ENCODE data around the gene LOXL3. TPM values are rescaled to one million over a fixed set of nuclear protein-coding genes. Genes with fewer than 3 reads are reported as not detected.
A peak's percentile ranks its signal among the peaks of the same experiment; 100 is the strongest.

The LOXL3 gene
- total RNA-seq, 1 experiment from 2014 or later, result 29.0 TPM

DNA sequence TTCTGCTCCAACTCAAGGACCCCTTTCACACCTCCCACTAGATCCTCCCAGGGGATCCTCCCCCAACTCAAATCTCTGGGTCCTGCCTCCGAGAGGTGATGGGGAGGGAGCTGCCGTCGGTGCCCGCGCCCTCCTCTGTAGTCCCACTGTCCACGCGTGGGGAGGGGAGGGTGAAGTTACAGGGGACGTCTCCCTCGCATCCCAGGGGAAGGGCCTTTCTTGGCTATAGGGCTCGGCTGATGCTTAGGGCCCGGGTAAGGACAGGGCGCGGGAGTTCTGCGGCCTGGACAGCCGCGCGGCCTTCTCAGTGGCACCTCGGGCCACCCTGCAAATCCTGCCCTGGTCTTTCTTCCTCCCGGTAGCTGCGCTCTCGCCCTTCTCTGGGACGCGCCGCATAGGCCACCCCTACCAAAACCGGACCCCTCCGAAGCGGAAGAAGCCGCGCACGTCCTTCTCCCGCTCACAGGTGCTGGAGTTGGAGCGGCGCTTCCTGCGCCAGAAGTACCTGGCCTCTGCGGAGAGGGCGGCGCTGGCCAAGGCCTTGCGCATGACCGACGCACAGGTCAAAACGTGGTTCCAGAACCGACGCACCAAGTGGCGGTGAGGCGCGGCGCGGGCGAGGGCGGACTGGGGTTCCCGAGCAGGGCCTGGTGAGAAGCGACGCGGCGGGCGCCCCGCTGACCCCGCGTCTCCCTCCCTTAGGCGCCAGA lies 38.3 kb downstream of the LOXL3 start:
- Histone ChIP-seq H4K91ac (ENCODE audit: insufficient read length, low read depth, low read length) (no peak overlapping the region), H3K79me1 (ENCODE audit: insufficient read depth, low read depth, low read length, poor library complexity, severe bottlenecking) (no peaks in the 10 kb centered on the region), H3K9me3 (ENCODE audit: control insufficient read depth, low read depth, low read length) (no peaks in the 10 kb centered on the region), H2BK120ac (ENCODE audit: low read depth, low read length, poor library complexity, severe bottlenecking) (no peak overlapping the region), H3K4me1 (ENCODE audit: insufficient read depth, low read length) (no peaks in the 10 kb centered on the region), H4K8ac (replicated peaks; ENCODE audit: insufficient read length, low read depth, low read length) (no peak overlapping the region), H4K20me1 (ENCODE audit: control insufficient read depth, insufficient read depth, insufficient read length) (no peaks in the 10 kb centered on the region), H3K14ac (ENCODE audit: insufficient read depth, low read length) (no peak overlapping the region), H3K27me3 (ENCODE audit: insufficient read depth, low read length) (peaks cover 86% of the 10 kb centered on the region), H2AK5ac (ENCODE audit: insufficient read length, low read length) (no peak overlapping the region), H3K23me2 (ENCODE audit: insufficient read length, low read depth, low read length, poor library complexity, severe bottlenecking) (peaks cover 19% of the 10 kb centered on the region), H2BK15ac (ENCODE audit: low read depth, low read length) (no peak overlapping the region), H2AFZ (ENCODE audit: low read length) (no peak overlapping the region), H3K18ac (ENCODE audit: insufficient read length, low read depth, low read length) (no peak overlapping the region), H3K23ac (ENCODE audit: insufficient read length, low read depth, low read length) (no peak overlapping the region), H3K9ac (ENCODE audit: extremely low read depth, insufficient read length, low read length) (no peak overlapping the region), H2BK20ac (ENCODE audit: low read depth, low read length, poor library complexity, severe bottlenecking) (no peak overlapping the region), H3K79me2 (ENCODE audit: insufficient read depth, low read length) (no peaks in the 10 kb centered on the region), H3T11ph (ENCODE audit: low read length) (no peak overlapping the region), H3K4me2 (ENCODE audit: insufficient read depth, insufficient read length, low read length) (peak overlapping the region; percentile 49), H2BK12ac (ENCODE audit: insufficient read length, low read depth, low read length) (no peak overlapping the region), H2BK5ac (ENCODE audit: insufficient read length, low read length) (no peak overlapping the region), H3K27ac (ENCODE audit: insufficient read length, low read depth, low read length) (no peak overlapping the region), H3K4ac (ENCODE audit: low read depth, low read length) (no peak overlapping the region), H3K56ac (ENCODE audit: insufficient read length, low read depth, low read length) (no peak overlapping the region), H4K5ac (ENCODE audit: insufficient read length, low read depth, low read length) (no peak overlapping the region)
- Mint-ChIP-seq H3K36me3 (ENCODE audit: insufficient read depth in 1 of 3, low read depth in 3 of 3) (peaks cover 5 to 8% (median 6%) of the 10 kb centered on the region in 3 experiments; a peak in 6 of 7 replicates), H3K27me3 (ENCODE audit: low read depth) (peaks cover 98% of the 10 kb centered on the region), H3K9me3 (peaks cover 13 to 17% of the 10 kb centered on the region in 2 experiments), H3K4me1 (peaks cover 12 to 14% of the 10 kb centered on the region in 2 experiments), H3K4me3 (peak overlapping the region; percentile 51 to 78), H3K27ac (no peak overlapping the region)
- peak; percentile 78 for DNase-seq
- TF ChIP-seq, protein P1, sequence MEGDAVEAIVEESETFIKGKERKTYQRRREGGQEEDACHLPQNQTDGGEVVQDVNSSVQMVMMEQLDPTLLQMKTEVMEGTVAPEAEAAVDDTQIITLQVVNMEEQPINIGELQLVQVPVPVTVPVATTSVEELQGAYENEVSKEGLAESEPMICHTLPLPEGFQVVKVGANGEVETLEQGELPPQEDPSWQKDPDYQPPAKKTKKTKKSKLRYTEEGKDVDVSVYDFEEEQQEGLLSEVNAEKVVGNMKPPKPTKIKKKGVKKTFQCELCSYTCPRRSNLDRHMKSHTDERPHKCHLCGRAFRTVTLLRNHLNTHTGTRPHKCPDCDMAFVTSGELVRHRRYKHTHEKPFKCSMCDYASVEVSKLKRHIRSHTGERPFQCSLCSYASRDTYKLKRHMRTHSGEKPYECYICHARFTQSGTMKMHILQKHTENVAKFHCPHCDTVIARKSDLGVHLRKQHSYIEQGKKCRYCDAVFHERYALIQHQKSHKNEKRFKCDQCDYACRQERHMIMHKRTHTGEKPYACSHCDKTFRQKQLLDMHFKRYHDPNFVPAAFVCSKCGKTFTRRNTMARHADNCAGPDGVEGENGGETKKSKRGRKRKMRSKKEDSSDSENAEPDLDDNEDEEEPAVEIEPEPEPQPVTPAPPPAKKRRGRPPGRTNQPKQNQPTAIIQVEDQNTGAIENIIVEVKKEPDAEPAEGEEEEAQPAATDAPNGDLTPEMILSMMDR (conservative IDR thresholded peaks at IDR 0.05), result no peak
- no CpG with 5 or more reads among the region's 60 CpGs for whole genome bisulfite sequencing (ENCODE audit: extremely low coverage, insufficient read length, low lambda C conversion rate)

Measured in H9 (cell line).